ENCODE measurements around the gene ALG6.
"Not testable (repeated sequence)": the region's sequence is repeated elsewhere in the genome, so short reads cannot be mapped to it uniquely, and the experiment has no call there.

Gene ALG6

GRCh38 chr1:63329621-63330330 lies 37.7 kb upstream of the ALG6 start:
- H3K36me3 ChIP-seq (ENCODE audit: control insufficient read depth in 1 of 2, insufficient read depth in 2 of 2, low read length in 2 of 2): no peaks in the 10 kb centered on the region

GRCh38 chr1:63330331-63330916 lies 37.0 kb upstream of the ALG6 start:
- Histone ChIP-seq H3K27me3 (ENCODE audit: control insufficient read depth in 1 of 2, insufficient read depth in 2 of 2, low read length in 2 of 2) (peaks cover 72 to 86% of the 10 kb centered on the region in 2 donors), H3K27ac (ENCODE audit: low read depth, low read length) (no peak overlapping the region), H3K4me3 (ENCODE audit: low read depth in 1 of 2, low read length in 2 of 2) (no peak overlapping the region), H3K9ac (ENCODE audit: low read depth in 1 of 2, low read length in 2 of 2) (no peak overlapping the region), H3K36me3 (ENCODE audit: control insufficient read depth in 1 of 2, insufficient read depth in 2 of 2, low read length in 2 of 2) (no peaks in the 10 kb centered on the region), H3K9me3 (ENCODE audit: control insufficient read depth in 1 of 2, low read length in 2 of 2) (no peaks in the 10 kb centered on the region), H3K4me1 (ENCODE audit: control insufficient read depth in 1 of 2, insufficient read depth in 2 of 2, low read length in 2 of 2) (peaks cover 4 to 9% of the 10 kb centered on the region in 2 donors)

More at GRCh38 chr1:63329621-63330330, 37.7 kb upstream of the ALG6 start:
- Histone ChIP-seq H3K4me3 (ENCODE audit: low read depth in 1 of 2, low read length in 2 of 2) (peak overlapping the region in 1 of 2 donors; percentile 7), H3K27me3 (ENCODE audit: control insufficient read depth in 1 of 2, insufficient read depth in 2 of 2, low read length in 2 of 2) (peaks cover 76 to 88% of the 10 kb centered on the region in 2 donors), H3K27ac (ENCODE audit: low read depth, low read length) (no peak overlapping the region), H3K9ac (ENCODE audit: low read depth in 1 of 2, low read length in 2 of 2) (no peak overlapping the region), H3K4me1 (ENCODE audit: control insufficient read depth in 1 of 2, insufficient read depth in 2 of 2, low read length in 2 of 2) (peaks cover 4 to 9% of the 10 kb centered on the region in 2 donors), H3K9me3 (ENCODE audit: control insufficient read depth in 1 of 2, low read length in 2 of 2) (no peaks in the 10 kb centered on the region)

GRCh38 chr1:63342402-63342801 lies 25.0 kb upstream of the ALG6 start:
- Histone ChIP-seq H3K9ac (ENCODE audit: low read depth in 1 of 2, low read length in 2 of 2) (no peak overlapping the region), H3K9me3 (ENCODE audit: control insufficient read depth in 1 of 2, low read length in 2 of 2) (no peaks in the 10 kb centered on the region), H3K4me3 (ENCODE audit: low read depth in 1 of 2, low read length in 2 of 2) (no peak overlapping the region), H3K27me3 (ENCODE audit: control insufficient read depth in 1 of 2, insufficient read depth in 2 of 2, low read length in 2 of 2) (peaks cover 3 to 11% of the 10 kb centered on the region in 2 donors), H3K4me1 (ENCODE audit: control insufficient read depth in 1 of 2, insufficient read depth in 2 of 2, low read length in 2 of 2) (no peaks in the 10 kb centered on the region), H3K27ac (ENCODE audit: low read depth, low read length) (no peak overlapping the region), H3K36me3 (ENCODE audit: control insufficient read depth in 1 of 2, insufficient read depth in 2 of 2, low read length in 2 of 2) (no peaks in the 10 kb centered on the region)

- no peaks in the 10 kb centered on the region for H3K36me3 ChIP-seq (ENCODE audit: control insufficient read depth in 1 of 2, insufficient read depth in 2 of 2, low read length in 2 of 2)
- H3K4me1 ChIP-seq (ENCODE audit: control insufficient read depth in 1 of 2, insufficient read depth in 2 of 2, low read length in 2 of 2): no peaks in the 10 kb centered on the region
- H3K27me3 ChIP-seq (ENCODE audit: control insufficient read depth in 1 of 2, insufficient read depth in 2 of 2, low read length in 2 of 2): peaks cover 3 to 11% of the 10 kb centered on the region in 2 donors
- no peak overlapping the region for H3K9ac ChIP-seq (ENCODE audit: low read depth in 1 of 2, low read length in 2 of 2)
- no peaks in the 10 kb centered on the region for H3K9me3 ChIP-seq (ENCODE audit: control insufficient read depth in 1 of 2, low read length in 2 of 2)
- no peak overlapping the region for H3K4me3 ChIP-seq (ENCODE audit: low read depth in 1 of 2, low read length in 2 of 2)
- no peak overlapping the region for H3K27ac ChIP-seq (ENCODE audit: low read depth, low read length)
Observed at GRCh38 chr1:63343922-63344321, 23.5 kb upstream of the ALG6 start.

GRCh38 chr1:63350320-63350719 lies 17.1 kb upstream of the ALG6 start:
- Histone ChIP-seq H3K9me3 (ENCODE audit: control insufficient read depth in 1 of 2, low read length in 2 of 2) (no peaks in the 10 kb centered on the region), H3K27ac (ENCODE audit: low read depth, low read length) (no peak overlapping the region), H3K4me1 (ENCODE audit: control insufficient read depth in 1 of 2, insufficient read depth in 2 of 2, low read length in 2 of 2) (no peaks in the 10 kb centered on the region), H3K4me3 (ENCODE audit: low read depth in 1 of 2, low read length in 2 of 2) (no peak overlapping the region), H3K9ac (ENCODE audit: low read depth in 1 of 2, low read length in 2 of 2) (no peak overlapping the region), H3K27me3 (ENCODE audit: control insufficient read depth in 1 of 2, insufficient read depth in 2 of 2, low read length in 2 of 2) (peaks cover 3 to 18% of the 10 kb centered on the region in 2 donors), H3K36me3 (ENCODE audit: control insufficient read depth in 1 of 2, insufficient read depth in 2 of 2, low read length in 2 of 2) (no peaks in the 10 kb centered on the region)

- peaks cover 0 to 13% of the 10 kb centered on the region in 2 donors for H3K27me3 ChIP-seq (ENCODE audit: control insufficient read depth in 1 of 2, insufficient read depth in 2 of 2, low read length in 2 of 2)
- H3K36me3 ChIP-seq (ENCODE audit: control insufficient read depth in 1 of 2, insufficient read depth in 2 of 2, low read length in 2 of 2): no peaks in the 10 kb centered on the region
- no peak overlapping the region for H3K4me3 ChIP-seq (ENCODE audit: low read depth in 1 of 2, low read length in 2 of 2)
- no peaks in the 10 kb centered on the region for H3K9me3 ChIP-seq (ENCODE audit: control insufficient read depth in 1 of 2, low read length in 2 of 2)
- no peak overlapping the region for H3K9ac ChIP-seq (ENCODE audit: low read depth in 1 of 2, low read length in 2 of 2)
- H3K4me1 ChIP-seq (ENCODE audit: control insufficient read depth in 1 of 2, insufficient read depth in 2 of 2, low read length in 2 of 2): no peaks in the 10 kb centered on the region
- no peak overlapping the region for H3K27ac ChIP-seq (ENCODE audit: low read depth, low read length)
Observed at GRCh38 chr1:63352736-63353135, 14.7 kb upstream of the ALG6 start.

GRCh38 chr1:63356234-63356633 lies 11.2 kb upstream of the ALG6 start:
- H3K9ac ChIP-seq (ENCODE audit: low read depth in 1 of 2, low read length in 2 of 2); H3K27ac ChIP-seq (ENCODE audit: low read depth, low read length); H3K4me1 ChIP-seq (ENCODE audit: control insufficient read depth in 1 of 2, insufficient read depth in 2 of 2, low read length in 2 of 2); H3K9me3 ChIP-seq (ENCODE audit: control insufficient read depth in 1 of 2, low read length in 2 of 2); H3K36me3 ChIP-seq (ENCODE audit: control insufficient read depth in 1 of 2, insufficient read depth in 2 of 2, low read length in 2 of 2); H3K4me3 ChIP-seq (ENCODE audit: low read depth in 1 of 2, low read length in 2 of 2): not testable (repeated sequence)
- peaks cover 0 to 13% of the 10 kb centered on the region in 2 donors for H3K27me3 ChIP-seq (ENCODE audit: control insufficient read depth in 1 of 2, insufficient read depth in 2 of 2, low read length in 2 of 2)

- H3K9me3 ChIP-seq (ENCODE audit: control insufficient read depth in 1 of 2, low read length in 2 of 2): no peaks in the 10 kb centered on the region
- H3K9ac ChIP-seq (ENCODE audit: low read depth in 1 of 2, low read length in 2 of 2): no peak overlapping the region
- no peak overlapping the region for H3K27ac ChIP-seq (ENCODE audit: low read depth, low read length)
- no peaks in the 10 kb centered on the region for H3K36me3 ChIP-seq (ENCODE audit: control insufficient read depth in 1 of 2, insufficient read depth in 2 of 2, low read length in 2 of 2)
- no peaks in the 10 kb centered on the region for H3K4me1 ChIP-seq (ENCODE audit: control insufficient read depth in 1 of 2, insufficient read depth in 2 of 2, low read length in 2 of 2)
- no peak overlapping the region for H3K4me3 ChIP-seq (ENCODE audit: low read depth in 1 of 2, low read length in 2 of 2)
- H3K27me3 ChIP-seq (ENCODE audit: control insufficient read depth in 1 of 2, insufficient read depth in 2 of 2, low read length in 2 of 2): no peaks in the 10 kb centered on the region
Observed at GRCh38 chr1:63359561-63359960, 7.9 kb upstream of the ALG6 start.

- Histone ChIP-seq H3K36me3 (ENCODE audit: control insufficient read depth in 1 of 2, insufficient read depth in 2 of 2, low read length in 2 of 2) (no peaks in the 10 kb centered on the region), H3K4me1 (ENCODE audit: control insufficient read depth in 1 of 2, insufficient read depth in 2 of 2, low read length in 2 of 2) (peaks cover 4% of the 10 kb centered on the region in 2 donors), H3K4me3 (ENCODE audit: low read depth in 1 of 2, low read length in 2 of 2) (no peak overlapping the region), H3K9ac (ENCODE audit: low read depth in 1 of 2, low read length in 2 of 2) (no peak overlapping the region), H3K9me3 (ENCODE audit: control insufficient read depth in 1 of 2, low read length in 2 of 2) (no peaks in the 10 kb centered on the region), H3K27ac (ENCODE audit: low read depth, low read length) (no peak overlapping the region), H3K27me3 (ENCODE audit: control insufficient read depth in 1 of 2, insufficient read depth in 2 of 2, low read length in 2 of 2) (no peaks in the 10 kb centered on the region)
Observed at GRCh38 chr1:63362073-63362472, 5.4 kb upstream of the ALG6 start.

- Histone ChIP-seq H3K27me3 (ENCODE audit: control insufficient read depth in 1 of 2, insufficient read depth in 2 of 2, low read length in 2 of 2) (no peaks in the 10 kb centered on the region), H3K9ac (ENCODE audit: low read depth in 1 of 2, low read length in 2 of 2) (no peak overlapping the region), H3K27ac (ENCODE audit: low read depth, low read length) (no peak overlapping the region), H3K36me3 (ENCODE audit: control insufficient read depth in 1 of 2, insufficient read depth in 2 of 2, low read length in 2 of 2) (no peaks in the 10 kb centered on the region), H3K9me3 (ENCODE audit: control insufficient read depth in 1 of 2, low read length in 2 of 2) (no peaks in the 10 kb centered on the region), H3K4me3 (ENCODE audit: low read depth in 1 of 2, low read length in 2 of 2) (no peak overlapping the region), H3K4me1 (ENCODE audit: control insufficient read depth in 1 of 2, insufficient read depth in 2 of 2, low read length in 2 of 2) (peaks cover 4% of the 10 kb centered on the region in 2 donors)
Observed at GRCh38 chr1:63362578-63362977, 4.8 kb upstream of the ALG6 start.
